PC-3 (cell line): ENCODE measurements around the gene ZNF408. TPM values are rescaled to one million over a fixed set of nuclear protein-coding genes. Genes with fewer than 3 reads are reported as not detected.
"Not testable (repeated sequence)": the region's sequence is repeated elsewhere in the genome, so short reads cannot be mapped to it uniquely, and the experiment has no call there.

Experiments
- ATAC-seq: fragments of 200-7000 bp; cut with Tn5 transposase; 2 replicates; pipeline ENCODE4 v1.9.1; 2020; ENCODE audit warnings: mild to moderate bottlenecking, moderate library complexity
- BruUV-seq: library from RNA; stranded (reverse); fragments of 400-500 nt; replicated peaks from 2 replicates; lab custom pipeline; 2021; lab: Mats Ljungman, UMichigan
- CTCF ChIA-PET: fragments of 300-600 bp; sonication (Branson Sonifier 250); formaldehyde crosslinking; loops from one replicate; lab custom pipeline; 2022; ENCODE audit warnings: antibody characterized with exemption; lab: Charles Lee
- POLR2A ChIA-PET: fragments of 300-600 bp; sonication (Branson Sonifier 250); formaldehyde crosslinking; loops from one replicate; lab custom pipeline; 2022; ENCODE audit warnings: antibody characterized with exemption; ENCODE audit not compliant: unreplicated experiment; lab: Charles Lee
- DNase-seq: peaks from one replicate; pipeline ENCODE4 v3.0.0-alpha.2; 2015
- H2AFZ ChIP-seq: fragments of 300-600 bp; sonication (generic); 2 replicates; pipeline ENCODE4 v1.6.0; 2016; ENCODE audit warnings: antibody characterized with exemption, low read length
- H3F3A ChIP-seq: fragments of 300-600 bp; sonication (generic); one replicate; pipeline ENCODE4 v1.6.0; 2017; ENCODE audit warnings: antibody characterized with exemption, low read length, control low read depth, mild to moderate bottlenecking; ENCODE audit not compliant: unreplicated experiment
- H3K27ac ChIP-seq: fragments of 300-600 bp; sonication (generic); 2 replicates; pipeline ENCODE4 v1.5.1; 2016; ENCODE audit warnings: mild to moderate bottlenecking, low read length
- H3K27me3 ChIP-seq: fragments of 300-600 bp; sonication (generic); 2 replicates; pipeline ENCODE4 v1.6.1; 2016; ENCODE audit warnings: low read length, mixed read lengths
- H3K36me3 ChIP-seq: fragments of 300-600 bp; sonication (generic); 2 replicates; pipeline ENCODE4 v1.6.1; 2016; ENCODE audit warnings: low read depth, mixed run types, low read length, mixed read lengths
- H3K4me1 ChIP-seq: fragments of 300-600 bp; sonication (generic); 2 replicates; pipeline ENCODE4 v1.5.1; 2016; ENCODE audit warnings: low read length; ENCODE audit not compliant: insufficient read depth
- H3K4me2 ChIP-seq: fragments of 300-600 bp; sonication (generic); 2 replicates; pipeline ENCODE4 v1.6.0; 2016; ENCODE audit warnings: low read length
- H3K4me3 ChIP-seq: fragments of 300-600 bp; sonication (generic); 2 replicates; pipeline ENCODE4 v1.5.1; 2016; ENCODE audit warnings: mild to moderate bottlenecking, low read length, mixed read lengths
- H3K79me2 ChIP-seq: fragments of 300-600 bp; sonication (generic); 2 replicates; pipeline ENCODE4 v1.6.1; 2017; ENCODE audit warnings: low read length, mixed read lengths
- H3K9ac ChIP-seq: fragments of 300-600 bp; sonication (generic); 2 replicates; pipeline ENCODE4 v1.6.0; 2016; ENCODE audit warnings: mild to moderate bottlenecking, low read length
- H3K9me2 ChIP-seq: fragments of 300-600 bp; sonication (generic); replicated peaks from 2 replicates; pipeline ENCODE4 v1.6.1; 2016; ENCODE audit warnings: mixed run types, low read length, mixed read lengths
- H3K9me3 ChIP-seq: fragments of 300-600 bp; sonication (generic); 2 replicates; pipeline ENCODE4 v1.6.1; 2016; ENCODE audit warnings: low read length, mixed read lengths
- H4K20me1 ChIP-seq: fragments of 300-600 bp; sonication (generic); 2 replicates; pipeline ENCODE4 v1.6.1; 2016; ENCODE audit warnings: low read length, mixed read lengths
- CTCF ChIP-seq: fragments of 300-600 bp; sonication (generic); conservative IDR thresholded peaks from 2 replicates; pipeline ENCODE4 v1.5.1; 2017; ENCODE audit warnings: antibody characterized with exemption, low read depth, mild to moderate bottlenecking, low read length
- EZH2 ChIP-seq: fragments of 300-600 bp; sonication (generic); IDR thresholded peaks from one replicate; pipeline ENCODE4 v1.6.1; 2017; ENCODE audit warnings: antibody characterized with exemption, mild to moderate bottlenecking, low read length; ENCODE audit not compliant: unreplicated experiment
- EZH2phosphoT487 ChIP-seq: fragments of 300-600 bp; sonication (generic); IDR thresholded peaks from 2 replicates; pipeline ENCODE4 v1.6.1; 2018; ENCODE audit warnings: mild to moderate bottlenecking, antibody characterized with exemption, low read length, borderline replicate concordance
- intact Hi-C: fragments of 100-400 bp; cut with micrococcal nuclease; formaldehyde crosslinking; loops from 2 replicates; pipeline ENCODE4 v1.9.0; 2023
- total RNA-seq: library from RNA; depleted of rRNA; stranded (reverse); fragments of >200 nt; gene quantifications from 2 replicates; pipeline ENCODE4 v1.2.3, GENCODE V29; 2014

Gene ZNF408
- total RNA-seq, 1 experiment from 2014 or later, result 7.1 TPM

GRCh38 chr11:46669711-46670139 lies 31.1 kb upstream of the ZNF408 start:
- ChIA-PET POLR2A (no interaction called here), CTCF (no interaction called here)
- Histone ChIP-seq H3K9me2 (no peaks in the 10 kb centered on the region), H3F3A (no peaks in the 10 kb centered on the region), H2AFZ (no peak overlapping the region), H3K9ac (no peak overlapping the region), H3K9me3 (no peaks in the 10 kb centered on the region), H3K4me3 (no peak overlapping the region), H3K27me3 (no peaks in the 10 kb centered on the region), H3K79me2 (no peaks in the 10 kb centered on the region), H4K20me1 (no peaks in the 10 kb centered on the region), H3K4me2 (no peak overlapping the region), H3K27ac (no peak overlapping the region), H3K36me3 (peaks cover 20% of the 10 kb centered on the region), H3K4me1 (no peaks in the 10 kb centered on the region; the same call in 1 of the 2 replicates)
- BruUV-seq, result no TSS peak
- ATAC-seq (no peak; the same call in 1 of the 2 replicates), DNase-seq (peak; percentile 7)
- intact Hi-C loops, result loop anchor here (10.0 kb wide), 1 partner anchor 85 kb away; no protein-coding TSS in a partner anchor
- no peak for TF ChIP-seq EZH2phosphoT487
- TF ChIP-seq CTCF, result peak; percentile 52

GRCh38 chr11:46670521-46670920 lies 30.3 kb upstream of the ZNF408 start:
- ATAC-seq, BruUV-seq, CTCF ChIA-PET: not testable (repeated sequence)

GRCh38 chr11:46671958-46672315 lies 28.9 kb upstream of the ZNF408 start:
- Histone ChIP-seq H3K9me3 (no peaks in the 10 kb centered on the region), H3K9me2 (no peaks in the 10 kb centered on the region), H3K4me3 (no peak overlapping the region), H3K4me2 (no peak overlapping the region), H3K79me2 (no peaks in the 10 kb centered on the region), H4K20me1 (no peaks in the 10 kb centered on the region), H3K9ac (no peak overlapping the region), H3K4me1 (peaks cover 13% of the 10 kb centered on the region), H3K36me3 (peaks cover 17% of the 10 kb centered on the region), H3F3A (no peaks in the 10 kb centered on the region), H3K27ac (no peak overlapping the region), H2AFZ (no peak overlapping the region), H3K27me3 (no peaks in the 10 kb centered on the region)
- CTCF ChIA-PET, result no interaction called here
- no peak for TF ChIP-seq CTCF
- TF ChIP-seq EZH2, result no peak
- TF ChIP-seq EZH2phosphoT487, result no peak
- no TSS peak for BruUV-seq
- intact Hi-C loops, result loop anchor here (10.0 kb wide), 1 partner anchor 83 kb away; no protein-coding TSS in a partner anchor
- ATAC-seq, result no peak
- DNase-seq, result no peak
- POLR2A ChIA-PET, result no interaction called here

More at GRCh38 chr11:46670521-46670920, 30.3 kb upstream of the ZNF408 start:
- H3K4me1 ChIP-seq, H3K9ac ChIP-seq, H3K9me2 ChIP-seq, H4K20me1 ChIP-seq, H3K4me2 ChIP-seq, H3K79me2 ChIP-seq, H3F3A ChIP-seq, H3K4me3 ChIP-seq, H3K9me3 ChIP-seq, H3K27ac ChIP-seq, H3K27me3 ChIP-seq, DNase-seq, H2AFZ ChIP-seq: not testable (repeated sequence)
- peaks cover 17% of the 10 kb centered on the region for H3K36me3 ChIP-seq
- intact Hi-C loops, result loop anchor here (10.0 kb wide), 1 partner anchor 84 kb away; no protein-coding TSS in a partner anchor
- POLR2A ChIA-PET, result interaction anchor here (0.7 kb wide), 1 partner anchor 120 kb away, joined by 9 read pairs; no protein-coding TSS in a partner anchor
